Measurements from ENCODE around the gene IL1A. TPM values are rescaled to one million over a fixed set of nuclear protein-coding genes. Genes with fewer than 3 reads are reported as not detected.
A peak's percentile ranks its signal among the peaks of the same experiment; 100 is the strongest.

IL1A gene
- total and polyA plus RNA-seq, 2 experiments from 2014 or later, result not detected

- Histone ChIP-seq H3K27ac (no peak overlapping the region), H3K9me3 (ENCODE audit: low read depth) (no peaks in the 10 kb centered on the region), H3K36me3 (no peaks in the 10 kb centered on the region), H3K4me1 (ENCODE audit: low read depth) (no peaks in the 10 kb centered on the region), H3K4me3 (no peak overlapping the region), H3K27me3 (no peaks in the 10 kb centered on the region)
- TF ChIP-seq CTCF (IDR thresholded peaks at IDR 0.05; ENCODE audit: low read depth, low read length), result no peak
- DNase-seq (ENCODE audit: low read depth in 1 of 2, low spot score in 1 of 2), result no peak
These were observed 24.8 kb upstream of the IL1A start for GRCh38 chr2:112809112-112809511.

- Histone ChIP-seq H3K36me3 (no peaks in the 10 kb centered on the region), H3K4me3 (no peak overlapping the region), H3K27me3 (no peaks in the 10 kb centered on the region), H3K27ac (no peak overlapping the region), H3K4me1 (ENCODE audit: low read depth) (no peaks in the 10 kb centered on the region), H3K9me3 (ENCODE audit: low read depth) (no peaks in the 10 kb centered on the region)
- no peak for DNase-seq (ENCODE audit: low read depth in 1 of 2, low spot score in 1 of 2)
- TF ChIP-seq CTCF (IDR thresholded peaks at IDR 0.05; ENCODE audit: low read depth, low read length), result no peak
These were observed 23.0 kb upstream of the IL1A start for GRCh38 chr2:112807233-112807807.

- H3K4me3 ChIP-seq, result no peak overlapping the region
- TF ChIP-seq CTCF (IDR thresholded peaks at IDR 0.05; ENCODE audit: low read depth, low read length), result no peak
- no peak overlapping the region for H3K27ac ChIP-seq
These were observed 21.2 kb upstream of the IL1A start for GRCh38 chr2:112805542-112805941.

GRCh38 chr2:112803691-112804521, 19.6 kb upstream of the IL1A start:
- Histone ChIP-seq H3K27ac (no peak overlapping the region), H3K9me3 (ENCODE audit: low read depth) (no peaks in the 10 kb centered on the region), H3K4me3 (no peak overlapping the region), H3K36me3 (no peaks in the 10 kb centered on the region), H3K27me3 (no peaks in the 10 kb centered on the region), H3K4me1 (ENCODE audit: low read depth) (no peaks in the 10 kb centered on the region)
- no peak for TF ChIP-seq CTCF (IDR thresholded peaks at IDR 0.05; ENCODE audit: low read depth, low read length)
- DNase-seq (ENCODE audit: low read depth in 1 of 2, low spot score in 1 of 2), result peak in 1 of 2 donors; percentile 63

More at GRCh38 chr2:112805542-112805941, 21.2 kb upstream of the IL1A start:
- Histone ChIP-seq H3K9me3 (ENCODE audit: low read depth) (no peaks in the 10 kb centered on the region), H3K27me3 (no peaks in the 10 kb centered on the region), H3K36me3 (no peaks in the 10 kb centered on the region), H3K4me1 (ENCODE audit: low read depth) (no peaks in the 10 kb centered on the region)
- no peak for DNase-seq (ENCODE audit: low read depth in 1 of 2, low spot score in 1 of 2)

GRCh38 chr2:112800881-112801583, 16.7 kb upstream of the IL1A start:
- DNase-seq (ENCODE audit: low read depth in 1 of 2, low spot score in 1 of 2), result no peak
- no peaks in the 10 kb centered on the region for H3K4me1 ChIP-seq (ENCODE audit: low read depth)
- no peak for TF ChIP-seq CTCF (IDR thresholded peaks at IDR 0.05; ENCODE audit: low read depth, low read length)

More at GRCh38 chr2:112800881-112801583, 16.7 kb upstream of the IL1A start:
- Histone ChIP-seq H3K36me3 (no peaks in the 10 kb centered on the region), H3K9me3 (ENCODE audit: low read depth) (no peaks in the 10 kb centered on the region), H3K4me3 (no peak overlapping the region), H3K27me3 (no peaks in the 10 kb centered on the region), H3K27ac (no peak overlapping the region)

All from cardiac muscle cell (in vitro differentiated cells and primary cell).